Breast epithelium (tissue), 3 donors: Measurements from ENCODE around the gene G6PC3.

Experiments
- POLR2AphosphoS5 ChIP-seq, 3 donors: sonication (generic); formaldehyde crosslinking; IDR thresholded peaks; one replicate each; pipeline ENCODE4 v1.6.1; 2017; ENCODE audit warnings: antibody characterized with exemption in 3 of 3
- TF ChIP-seq, protein P1 (sequence below), 3 donors: fragments of 450-650 bp; IDR thresholded peaks; one replicate each; pipeline ENCODE4 v1.5.1; 2016 to 2017; ENCODE audit warnings: antibody characterized with exemption in 3 of 3, mild to moderate bottlenecking in 3 of 3, moderate library complexity in 3 of 3

DNA sequence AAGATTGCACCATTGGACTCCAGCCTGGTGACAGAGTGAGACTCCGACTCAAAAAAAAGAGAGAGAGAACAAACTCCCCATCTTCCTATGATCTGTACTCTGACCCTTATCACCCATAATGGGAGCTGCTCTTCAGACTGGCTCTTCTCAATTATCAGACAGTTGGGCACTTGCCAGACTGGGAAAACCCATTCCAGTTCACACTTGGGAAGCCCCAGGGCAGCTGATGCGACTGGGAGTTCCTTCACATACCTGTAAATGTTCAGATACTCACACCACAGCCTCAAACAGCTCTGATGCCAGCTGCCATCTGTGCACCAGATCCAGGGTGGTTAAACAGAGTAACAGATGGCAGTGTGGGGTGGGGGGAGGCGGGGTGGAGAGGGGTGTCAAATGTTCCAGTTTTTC, 31.9 kb upstream of the G6PC3 start:
- TF ChIP-seq POLR2AphosphoS5 (IDR thresholded peaks at IDR 0.05) = no peak
- TF ChIP-seq, protein P1, sequence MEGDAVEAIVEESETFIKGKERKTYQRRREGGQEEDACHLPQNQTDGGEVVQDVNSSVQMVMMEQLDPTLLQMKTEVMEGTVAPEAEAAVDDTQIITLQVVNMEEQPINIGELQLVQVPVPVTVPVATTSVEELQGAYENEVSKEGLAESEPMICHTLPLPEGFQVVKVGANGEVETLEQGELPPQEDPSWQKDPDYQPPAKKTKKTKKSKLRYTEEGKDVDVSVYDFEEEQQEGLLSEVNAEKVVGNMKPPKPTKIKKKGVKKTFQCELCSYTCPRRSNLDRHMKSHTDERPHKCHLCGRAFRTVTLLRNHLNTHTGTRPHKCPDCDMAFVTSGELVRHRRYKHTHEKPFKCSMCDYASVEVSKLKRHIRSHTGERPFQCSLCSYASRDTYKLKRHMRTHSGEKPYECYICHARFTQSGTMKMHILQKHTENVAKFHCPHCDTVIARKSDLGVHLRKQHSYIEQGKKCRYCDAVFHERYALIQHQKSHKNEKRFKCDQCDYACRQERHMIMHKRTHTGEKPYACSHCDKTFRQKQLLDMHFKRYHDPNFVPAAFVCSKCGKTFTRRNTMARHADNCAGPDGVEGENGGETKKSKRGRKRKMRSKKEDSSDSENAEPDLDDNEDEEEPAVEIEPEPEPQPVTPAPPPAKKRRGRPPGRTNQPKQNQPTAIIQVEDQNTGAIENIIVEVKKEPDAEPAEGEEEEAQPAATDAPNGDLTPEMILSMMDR (IDR thresholded peaks at IDR 0.05) = no peak
